Lower leg skin (tissue), 4 donors: ENCODE results near the gene TAF4B. TPM values are rescaled to one million over a fixed set of nuclear protein-coding genes. Genes with fewer than 3 reads are reported as not detected.

Experiments
- DNase-seq, 2 donors: peaks; one replicate each; pipeline ENCODE4 v3.0.0-alpha.2; 2019; ENCODE audit warnings: low spot score in 2 of 2
- H3K4me3 ChIP-seq: fragments of 200-600 bp; sonication (generic); 2 replicates; pipeline ENCODE4 v1.5.1; 2017; ENCODE audit warnings: mild to moderate bottlenecking, low read depth; ENCODE audit not compliant: poor library complexity, severe bottlenecking
- CTCF ChIP-seq, 3 donors: fragments of 450-650 bp; IDR thresholded peaks; one replicate each; pipeline ENCODE4 v1.5.1; 2016; ENCODE audit warnings: antibody characterized with exemption in 3 of 3, mild to moderate bottlenecking in 3 of 3, moderate library complexity in 2 of 3
- POLR2A ChIP-seq, 2 donors: fragments of 450-650 bp; IDR thresholded peaks; one replicate each; pipeline ENCODE4 v1.6.1; 2016 to 2017; ENCODE audit warnings: antibody characterized with exemption in 2 of 2, mild to moderate bottlenecking in 1 of 2, moderate library complexity in 1 of 2
- WGBS, 2 donors: methylation state at CpG; one replicate each; pipeline ENCODE4 v1.1.5; 2018; 5-methylcytosine and 5-hydroxymethylcytosine counted together
- intact Hi-C: fragments of 100-400 bp; cut with DNase I; formaldehyde crosslinking; loops from one replicate; pipeline ENCODE4 v1.15.0; 2023; ENCODE audit warnings: low total_unique reads
- total RNA-seq, 4 donors: library from RNA; depleted of rRNA; stranded (reverse); fragments of >200 nt; gene quantifications; one replicate each; pipeline ENCODE4 v1.1.0, GENCODE V29; 2016

The TAF4B gene
- total RNA-seq, 4 donors from 2014 or later, result 12.5 to 23.6 (median 17.1) TPM

- no peak for TF ChIP-seq POLR2A (IDR thresholded peaks at IDR 0.05)
- TF ChIP-seq CTCF (IDR thresholded peaks at IDR 0.05), result no peak
- intact Hi-C loops, result no loop called here
- 92 to 93% methylated on average over 5 of the region's 5 CpGs for WGBS, 2 donors
Observed at GRCh38 chr18:26438980-26439379, 212.7 kb downstream of the TAF4B start.

GRCh38 chr18:26439537-26439936 is 213.3 kb downstream of the TAF4B start:
- TF ChIP-seq CTCF (IDR thresholded peaks at IDR 0.05) (no peak), POLR2A (IDR thresholded peaks at IDR 0.05) (no peak)
- no peak overlapping the region for H3K4me3 ChIP-seq
- WGBS, 2 donors, result 88 to 91% methylated on average over 4 of the region's 4 CpGs
- no peak for DNase-seq
- intact Hi-C loops, result no loop called here

More at GRCh38 chr18:26438980-26439379, 212.7 kb downstream of the TAF4B start:
- H3K4me3 ChIP-seq, result no peak overlapping the region
- DNase-seq, result no peak

GRCh38 chr18:26440644-26441043 is 214.4 kb downstream of the TAF4B start:
- no peak for DNase-seq
- intact Hi-C loops, result no loop called here
- TF ChIP-seq CTCF (IDR thresholded peaks at IDR 0.05) (no peak), POLR2A (IDR thresholded peaks at IDR 0.05) (no peak)
- H3K4me3 ChIP-seq, result no peak overlapping the region
- WGBS, 2 donors, result 34 to 65% methylated on average over 8 of the region's 8 CpGs

Other genes starting within 250 kb of the TAF4B start
- 100 to 1,000 TPM; 108 to 287 (median 123) TPM for gene SS18, start 135.8 kb upstream of the TAF4B start, total RNA-seq
- not detected for gene PSMA8, start 92.6 kb upstream of the TAF4B start, total RNA-seq